HepG2 (cell line): ENCODE data around the gene SPINK8. TPM values are rescaled to one million over a fixed set of nuclear protein-coding genes. Genes with fewer than 3 reads are reported as not detected.
A peak's percentile ranks its signal among the peaks of the same experiment; 100 is the strongest.

ENCODE experiments used
- CBX2 ChIP-seq, 2 experiments: fragments of 200-600 bp in 1 of 2; sonication (generic); formaldehyde crosslinking in 1 of 2; IDR thresholded peaks; 2 replicates each; pipeline versions ENCODE4 v1.7.0 to v1.8.1; 2018 to 2022; ENCODE audit warnings: low read depth in 2 of 2, low read length in 1 of 2, mild to moderate bottlenecking in 1 of 2, missing genetic modification reagents in 1 of 2
- FLYWCH1 ChIP-seq: sonication (generic); formaldehyde crosslinking; IDR thresholded peaks from 2 replicates; pipeline ENCODE4 v1.8.1; 2023; ENCODE audit warnings: mild to moderate bottlenecking, missing genetic modification reagents
- IKZF1 ChIP-seq: fragments of 450-650 bp; IDR thresholded peaks from 2 replicates; pipeline ENCODE4 v1.7.1; 2016
- NAIF1 ChIP-seq: sonication (generic); formaldehyde crosslinking; IDR thresholded peaks from 2 replicates; pipeline ENCODE4 v1.5.0; 2020; ENCODE audit warnings: mild to moderate bottlenecking, missing genetic modification reagents, borderline replicate concordance
- PTBP1 ChIP-seq: fragments of 200-400 bp; formaldehyde crosslinking; IDR thresholded peaks from 2 replicates; pipeline ENCODE4 v1.6.1; 2018; ENCODE audit warnings: low read length, low read depth; ENCODE audit not compliant: poor library complexity, severe bottlenecking
- TBX2 ChIP-seq: sonication (generic); formaldehyde crosslinking; IDR thresholded peaks from 2 replicates; pipeline ENCODE4 v1.5.0; 2020; ENCODE audit warnings: missing genetic modification reagents, mild to moderate bottlenecking, borderline replicate concordance
- TMF1 ChIP-seq: sonication (generic); formaldehyde crosslinking; IDR thresholded peaks from 2 replicates; pipeline ENCODE4 v1.8.1; 2022; ENCODE audit warnings: low read depth, missing genetic modification reagents
- U2AF1 ChIP-seq: fragments of 200-400 bp; formaldehyde crosslinking; optimal IDR thresholded peaks from 2 replicates; pipeline ENCODE3; 2017; ENCODE audit warnings: mild to moderate bottlenecking, low read depth, low read length
- YEATS2 ChIP-seq: sonication (generic); formaldehyde crosslinking; IDR thresholded peaks from 2 replicates; pipeline ENCODE4 v1.4.0; 2020; ENCODE audit warnings: missing genetic modification reagents, borderline replicate concordance
- ZFP36L1 ChIP-seq: sonication (generic); formaldehyde crosslinking; IDR thresholded peaks from 2 replicates; pipeline ENCODE4 v1.8.0; 2022; ENCODE audit warnings: mild to moderate bottlenecking, missing genetic modification reagents, moderate library complexity
- ZNF205 ChIP-seq: IDR thresholded peaks from 2 replicates; pipeline ENCODE4 v1.6.1; 2018; ENCODE audit warnings: missing biosample characterization, missing genetic modification reagents
- ZNF24 ChIP-seq: fragments of 450-650 bp; IDR thresholded peaks from 2 replicates; pipeline ENCODE4 v1.6.1; 2017; ENCODE audit warnings: antibody characterized with exemption, mild to moderate bottlenecking
- ZNF350 ChIP-seq: sonication (generic); formaldehyde crosslinking; IDR thresholded peaks from 2 replicates; pipeline ENCODE4 v1.4.0; 2020; ENCODE audit warnings: mild to moderate bottlenecking, low read depth, missing genetic modification reagents, borderline replicate concordance
- ZNF441 ChIP-seq: sonication (generic); formaldehyde crosslinking; IDR thresholded peaks from 2 replicates; pipeline ENCODE4 v1.7.0; 2021; ENCODE audit warnings: missing genetic modification reagents, borderline replicate concordance
- ZNF776 ChIP-seq: sonication (generic); formaldehyde crosslinking; IDR thresholded peaks from 2 replicates; pipeline ENCODE4 v1.4.0; 2020; ENCODE audit warnings: mild to moderate bottlenecking, missing genetic modification reagents
- ZSCAN20 ChIP-seq: sonication (generic); formaldehyde crosslinking; IDR thresholded peaks from 2 replicates; pipeline ENCODE4 v1.4.0; 2020; ENCODE audit warnings: missing genetic modification reagents, mild to moderate bottlenecking, borderline replicate concordance
- polyA plus RNA-seq, 8 experiments: library from polyadenylated mRNA; depleted of rRNA in 3 of 8; stranded (reverse) in 7 of 8; unstranded in 1 of 8; fragments of >200 nt; fragmentation: Illumina TruSeq in 4 of 8; extraction: Trizol in 4 of 8; gene quantifications; 2 replicates each; pipeline versions ENCODE4 v1.2.1 to v1.2.3, GENCODE V29; 2011 to 2016; ENCODE audit warnings: low read depth in 4 of 8, missing spikeins in 1 of 8, mixed read lengths in 1 of 8; ENCODE audit not compliant: insufficient read depth in 1 of 8
- total RNA-seq, 5 experiments: library from RNA; depleted of rRNA; stranded (reverse); fragments of >200 nt; fragmentation: Illumina TruSeq; extraction: Trizol; gene quantifications; 2 replicates each; pipeline ENCODE4 v1.2.3, GENCODE V29; 2016; ENCODE audit warnings: low read depth in 1 of 5
- TF ChIP-seq, protein P1 (sequence below): sonication (generic); formaldehyde crosslinking; IDR thresholded peaks from 2 replicates; pipeline ENCODE4 v1.8.1; 2023; ENCODE audit warnings: mild to moderate bottlenecking, missing genetic modification reagents
- TF ChIP-seq, protein P2 (sequence below): sonication (generic); formaldehyde crosslinking; IDR thresholded peaks from 2 replicates; pipeline ENCODE4 v1.8.0; 2022; ENCODE audit warnings: missing genetic modification reagents, mild to moderate bottlenecking, moderate library complexity, borderline replicate concordance
- TF ChIP-seq, protein P3 (sequence below): sonication (generic); formaldehyde crosslinking; IDR thresholded peaks from 2 replicates; pipeline ENCODE4 v1.9.0; 2021; ENCODE audit warnings: missing genetic modification reagents, mild to moderate bottlenecking, borderline replicate concordance
- TF ChIP-seq, protein P4 (sequence below): sonication (generic); formaldehyde crosslinking; IDR thresholded peaks from 2 replicates; pipeline ENCODE4 v1.9.0; 2021; ENCODE audit warnings: missing genetic modification reagents, borderline replicate concordance

SPINK8 gene
- total and polyA plus RNA-seq, 2 of the 13 experiments (the other 11 are each of a cell fraction or from before 2014, with no cell fraction given) = not detected

DNA sequence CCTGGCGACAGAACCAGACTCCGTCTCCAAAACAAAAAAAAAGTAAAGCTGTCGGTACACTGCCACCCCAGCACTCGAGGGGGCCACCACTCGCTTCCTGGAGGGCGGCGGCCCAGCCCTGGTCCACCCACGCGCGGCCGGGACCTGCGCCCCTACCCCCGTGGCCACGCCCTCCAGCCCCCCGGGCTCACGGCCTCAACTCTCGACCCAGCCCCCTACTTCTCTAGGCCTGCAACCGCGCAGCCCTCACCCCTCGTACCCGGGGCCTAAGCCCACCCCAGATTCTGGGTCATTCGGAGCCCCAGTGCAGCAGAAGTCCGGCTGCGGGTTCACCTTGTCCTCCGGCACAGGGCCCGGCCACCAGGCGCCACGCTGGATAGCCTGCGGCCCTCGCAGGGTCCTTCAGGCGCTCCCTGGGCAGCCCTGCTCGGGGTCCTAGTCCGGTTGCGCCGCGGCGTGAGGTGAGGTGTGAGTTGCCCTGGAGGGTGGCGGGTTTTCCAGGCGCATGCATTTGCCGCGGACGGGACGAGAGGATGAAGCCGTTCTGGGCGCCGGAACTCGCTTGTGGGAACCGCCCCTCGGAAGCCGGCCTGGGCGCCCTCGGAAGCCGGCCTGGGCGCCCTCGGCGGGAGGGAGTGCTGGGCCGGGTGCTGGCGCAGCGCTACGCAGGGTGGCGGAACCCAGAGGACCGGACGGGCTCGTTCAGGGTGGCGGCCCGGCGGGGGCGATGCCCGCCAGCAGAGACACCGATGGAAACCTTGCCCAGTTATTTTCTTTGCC is 32.3 kb downstream of the SPINK8 start, which contains the start of gene NME6 (continued):
- TF ChIP-seq, protein P1, sequence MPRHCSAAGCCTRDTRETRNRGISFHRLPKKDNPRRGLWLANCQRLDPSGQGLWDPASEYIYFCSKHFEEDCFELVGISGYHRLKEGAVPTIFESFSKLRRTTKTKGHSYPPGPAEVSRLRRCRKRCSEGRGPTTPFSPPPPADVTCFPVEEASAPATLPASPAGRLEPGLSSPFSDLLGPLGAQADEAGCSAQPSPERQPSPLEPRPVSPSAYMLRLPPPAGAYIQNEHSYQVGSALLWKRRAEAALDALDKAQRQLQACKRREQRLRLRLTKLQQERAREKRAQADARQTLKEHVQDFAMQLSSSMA (CRISPR knock-in tag) = no peak; the same call in 1 of the 2 replicates
- TF ChIP-seq ZNF350 (CRISPR knock-in tag) (peak; percentile 90), ZNF441 (CRISPR knock-in tag) (peak; percentile 73; the same call in 1 of the 2 replicates), YEATS2 (CRISPR knock-in tag) (peak; percentile 95), ZNF24 (no peak), PTBP1 (no peak), FLYWCH1 (peak; percentile 81; the same call in 1 of the 2 replicates), TMF1 (CRISPR knock-in tag) (peak; percentile 98), NAIF1 (CRISPR knock-in tag) (peak; percentile 87; the same call in 1 of the 2 replicates), ZNF776 (CRISPR knock-in tag) (peak; percentile 95), U2AF1 (no peak), TBX2 (CRISPR knock-in tag) (peak; percentile 96), ZSCAN20 (CRISPR knock-in tag) (no peak), ZFP36L1 (CRISPR knock-in tag) (no peak), CBX2 (IDR thresholded peaks at IDR 0.05; ENCODE audit: low read depth, low read length) (no peak), CBX2 (CRISPR knock-in tag; IDR thresholded peaks at IDR 0.05; ENCODE audit: low read depth) (peak; percentile 74; the same call in 1 of the 2 replicates), ZNF205 (CRISPR knock-in tag) (peak; percentile 34; the same call in 1 of the 2 replicates), IKZF1 (no peak)
- TF ChIP-seq, protein P2, sequence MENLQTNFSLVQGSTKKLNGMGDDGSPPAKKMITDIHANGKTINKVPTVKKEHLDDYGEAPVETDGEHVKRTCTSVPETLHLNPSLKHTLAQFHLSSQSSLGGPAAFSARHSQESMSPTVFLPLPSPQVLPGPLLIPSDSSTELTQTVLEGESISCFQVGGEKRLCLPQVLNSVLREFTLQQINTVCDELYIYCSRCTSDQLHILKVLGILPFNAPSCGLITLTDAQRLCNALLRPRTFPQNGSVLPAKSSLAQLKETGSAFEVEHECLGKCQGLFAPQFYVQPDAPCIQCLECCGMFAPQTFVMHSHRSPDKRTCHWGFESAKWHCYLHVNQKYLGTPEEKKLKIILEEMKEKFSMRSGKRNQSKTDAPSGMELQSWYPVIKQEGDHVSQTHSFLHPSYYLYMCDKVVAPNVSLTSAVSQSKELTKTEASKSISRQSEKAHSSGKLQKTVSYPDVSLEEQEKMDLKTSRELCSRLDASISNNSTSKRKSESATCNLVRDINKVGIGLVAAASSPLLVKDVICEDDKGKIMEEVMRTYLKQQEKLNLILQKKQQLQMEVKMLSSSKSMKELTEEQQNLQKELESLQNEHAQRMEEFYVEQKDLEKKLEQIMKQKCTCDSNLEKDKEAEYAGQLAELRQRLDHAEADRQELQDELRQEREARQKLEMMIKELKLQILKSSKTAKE (CRISPR knock-in tag) = no peak
- TF ChIP-seq, protein P3, sequence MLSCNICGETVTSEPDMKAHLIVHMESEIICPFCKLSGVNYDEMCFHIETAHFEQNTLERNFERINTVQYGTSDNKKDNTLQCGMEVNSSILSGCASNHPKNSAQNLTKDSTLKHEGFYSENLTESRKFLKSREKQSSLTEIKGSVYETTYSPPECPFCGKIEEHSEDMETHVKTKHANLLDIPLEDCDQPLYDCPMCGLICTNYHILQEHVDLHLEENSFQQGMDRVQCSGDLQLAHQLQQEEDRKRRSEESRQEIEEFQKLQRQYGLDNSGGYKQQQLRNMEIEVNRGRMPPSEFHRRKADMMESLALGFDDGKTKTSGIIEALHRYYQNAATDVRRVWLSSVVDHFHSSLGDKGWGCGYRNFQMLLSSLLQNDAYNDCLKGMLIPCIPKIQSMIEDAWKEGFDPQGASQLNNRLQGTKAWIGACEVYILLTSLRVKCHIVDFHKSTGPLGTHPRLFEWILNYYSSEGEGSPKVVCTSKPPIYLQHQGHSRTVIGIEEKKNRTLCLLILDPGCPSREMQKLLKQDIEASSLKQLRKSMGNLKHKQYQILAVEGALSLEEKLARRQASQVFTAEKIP (CRISPR knock-in tag) = no peak
- TF ChIP-seq, protein P4, sequence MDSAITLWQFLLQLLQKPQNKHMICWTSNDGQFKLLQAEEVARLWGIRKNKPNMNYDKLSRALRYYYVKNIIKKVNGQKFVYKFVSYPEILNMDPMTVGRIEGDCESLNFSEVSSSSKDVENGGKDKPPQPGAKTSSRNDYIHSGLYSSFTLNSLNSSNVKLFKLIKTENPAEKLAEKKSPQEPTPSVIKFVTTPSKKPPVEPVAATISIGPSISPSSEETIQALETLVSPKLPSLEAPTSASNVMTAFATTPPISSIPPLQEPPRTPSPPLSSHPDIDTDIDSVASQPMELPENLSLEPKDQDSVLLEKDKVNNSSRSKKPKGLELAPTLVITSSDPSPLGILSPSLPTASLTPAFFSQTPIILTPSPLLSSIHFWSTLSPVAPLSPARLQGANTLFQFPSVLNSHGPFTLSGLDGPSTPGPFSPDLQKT (CRISPR knock-in tag) = peak; percentile 78; the same call in 1 of the 2 replicates
